Kidney (tissue), 14 donors: ENCODE results near the gene QDPR. TPM values are rescaled to one million over a fixed set of nuclear protein-coding genes. Genes with fewer than 3 reads are reported as not detected.
A peak's percentile ranks its signal among the peaks of the same experiment; 100 is the strongest.
"Not testable (repeated sequence)": the region's sequence is repeated elsewhere in the genome, so short reads cannot be mapped to it uniquely, and the experiment has no call there.

Source experiments
- DNase-seq, 5 donors: peaks; one replicate each; pipeline ENCODE4 v3.0.0-alpha.2; 2013 to 2020
- FAIRE-seq: peaks from 2 replicates; lab custom pipeline; 2012; peaks lifted over from hg19 to GRCh38; lab: Jason Lieb, UNC
- H3K27ac ChIP-seq, 2 donors: one replicate each; pipeline ENCODE4 v1.7.0; 2013; ENCODE audit warnings: low read depth in 2 of 2, low read length in 2 of 2, inconsistent platforms in 1 of 2
- H3K27me3 ChIP-seq: one replicate; pipeline ENCODE4 v1.7.1; 2013; ENCODE audit warnings: low read length, inconsistent platforms; ENCODE audit not compliant: control insufficient read depth, insufficient read depth
- H3K36me3 ChIP-seq, 3 donors: one replicate each; pipeline versions ENCODE4 v1.7.0 to v1.7.1; 2013; ENCODE audit warnings: low read length in 3 of 3, control low read depth in 1 of 3, inconsistent platforms in 1 of 3; ENCODE audit not compliant: insufficient read depth in 3 of 3, control insufficient read depth in 2 of 3
- H3K4me1 ChIP-seq, 3 donors: one replicate each; pipeline versions ENCODE4 v1.7.0 to v1.7.1; 2013; ENCODE audit warnings: low read length in 3 of 3, inconsistent platforms in 1 of 3, low read depth in 1 of 3; ENCODE audit not compliant: control insufficient read depth in 2 of 3, insufficient read depth in 2 of 3
- H3K4me3 ChIP-seq, 3 donors: one replicate each; pipeline versions ENCODE4 v1.7.0 to v1.8.1; 2013; ENCODE audit warnings: low read length in 3 of 3, control low read depth in 1 of 3, inconsistent platforms in 1 of 3
- H3K9ac ChIP-seq, 3 donors: one replicate each; pipeline versions ENCODE4 v1.7.0 to v1.7.1; 2013; ENCODE audit warnings: low read length in 3 of 3, control low read depth in 1 of 3, inconsistent platforms in 1 of 3
- H3K9me3 ChIP-seq, 3 donors: one replicate each; pipeline versions ENCODE4 v1.7.0 to v1.7.1; 2013; ENCODE audit warnings: low read length in 3 of 3, control low read depth in 1 of 3, inconsistent platforms in 1 of 3; ENCODE audit not compliant: control insufficient read depth in 2 of 3, insufficient read depth in 1 of 3
- intact Hi-C: fragments of 100-400 bp; cut with DNase I; formaldehyde crosslinking; loops from one replicate; pipeline ENCODE4 v1.11.1; 2022
- polyA plus RNA-seq: library from polyadenylated mRNA; stranded (reverse); fragments of 350-450 nt; fragmentation: Illumina TruSeq; extraction: RNeasy Lipid Tissue Mini Kit (QIAGEN cat#74804); gene quantifications from one replicate; pipeline ENCODE4 v1.2.3, GENCODE V29; 2014; ENCODE audit warnings: low read depth, low replicate concordance; ENCODE audit not compliant: insufficient read depth
- total RNA-seq: library from RNA; stranded (reverse); fragmentation: NEBNext Ultra II Directional; extraction: Animal tissue kit (Norgen Biotek cat#: 25700); gene quantifications from one replicate; pipeline ENCODE4 v1.2.1, GENCODE V29; 2021
- TF ChIP-seq, protein P1 (sequence below): IDR thresholded peaks from 3 replicates; pipeline ENCODE4 v1.5.1; 2012; ENCODE audit warnings: mild to moderate bottlenecking, moderate library complexity, borderline replicate concordance; ENCODE audit not compliant: insufficient read depth; ENCODE audit errors: extremely low read depth
- donor health status: control.
- donor health status: control.
- donor health status: control.
- donor health status: control.
- donor health status: control.
- donor health status: DM: yes; HTN: yes; CAD: no.
- donor health status: Normal renal cell carcinoma (clear cell type).

Gene QDPR
- total and polyA plus RNA-seq, 2 donors from 2014 or later = 33.5 to 208 TPM

DNA sequence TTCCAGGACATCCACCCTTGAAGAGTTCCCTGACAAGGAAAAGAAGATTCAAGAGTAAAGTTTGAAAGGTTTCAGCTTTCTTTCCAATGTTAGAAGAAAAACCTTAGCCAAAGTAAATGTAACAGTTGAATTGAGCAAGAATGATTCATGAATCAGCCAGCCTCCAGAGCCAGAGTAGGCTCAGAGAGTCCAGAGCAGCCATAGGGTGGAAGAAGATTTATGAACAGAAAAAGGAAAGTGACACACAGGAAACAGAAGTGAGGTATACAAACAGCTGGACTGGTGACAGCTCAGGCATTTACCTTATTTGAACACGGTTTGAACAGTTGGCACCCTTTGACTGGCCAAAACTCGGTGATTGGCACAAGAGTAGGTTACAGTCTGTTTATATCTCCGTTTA, 63.2 kb downstream of the QDPR start:
- no peaks in the 10 kb centered on the region for H3K27me3 ChIP-seq
- H3K36me3 ChIP-seq = no peaks in the 10 kb centered on the region
- no peak overlapping the region for H3K4me3 ChIP-seq
- H3K27ac ChIP-seq = no peak overlapping the region
- H3K9me3 ChIP-seq = no peaks in the 10 kb centered on the region
- no peak overlapping the region for H3K9ac ChIP-seq
- TF ChIP-seq, protein P1, sequence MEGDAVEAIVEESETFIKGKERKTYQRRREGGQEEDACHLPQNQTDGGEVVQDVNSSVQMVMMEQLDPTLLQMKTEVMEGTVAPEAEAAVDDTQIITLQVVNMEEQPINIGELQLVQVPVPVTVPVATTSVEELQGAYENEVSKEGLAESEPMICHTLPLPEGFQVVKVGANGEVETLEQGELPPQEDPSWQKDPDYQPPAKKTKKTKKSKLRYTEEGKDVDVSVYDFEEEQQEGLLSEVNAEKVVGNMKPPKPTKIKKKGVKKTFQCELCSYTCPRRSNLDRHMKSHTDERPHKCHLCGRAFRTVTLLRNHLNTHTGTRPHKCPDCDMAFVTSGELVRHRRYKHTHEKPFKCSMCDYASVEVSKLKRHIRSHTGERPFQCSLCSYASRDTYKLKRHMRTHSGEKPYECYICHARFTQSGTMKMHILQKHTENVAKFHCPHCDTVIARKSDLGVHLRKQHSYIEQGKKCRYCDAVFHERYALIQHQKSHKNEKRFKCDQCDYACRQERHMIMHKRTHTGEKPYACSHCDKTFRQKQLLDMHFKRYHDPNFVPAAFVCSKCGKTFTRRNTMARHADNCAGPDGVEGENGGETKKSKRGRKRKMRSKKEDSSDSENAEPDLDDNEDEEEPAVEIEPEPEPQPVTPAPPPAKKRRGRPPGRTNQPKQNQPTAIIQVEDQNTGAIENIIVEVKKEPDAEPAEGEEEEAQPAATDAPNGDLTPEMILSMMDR = no peak
- intact Hi-C loops = no loop called here
- DNase-seq = peak in 2 of 5 donors; percentile 24 to 58
- no peaks in the 10 kb centered on the region for H3K4me1 ChIP-seq
- FAIRE-seq = no peak

DNA sequence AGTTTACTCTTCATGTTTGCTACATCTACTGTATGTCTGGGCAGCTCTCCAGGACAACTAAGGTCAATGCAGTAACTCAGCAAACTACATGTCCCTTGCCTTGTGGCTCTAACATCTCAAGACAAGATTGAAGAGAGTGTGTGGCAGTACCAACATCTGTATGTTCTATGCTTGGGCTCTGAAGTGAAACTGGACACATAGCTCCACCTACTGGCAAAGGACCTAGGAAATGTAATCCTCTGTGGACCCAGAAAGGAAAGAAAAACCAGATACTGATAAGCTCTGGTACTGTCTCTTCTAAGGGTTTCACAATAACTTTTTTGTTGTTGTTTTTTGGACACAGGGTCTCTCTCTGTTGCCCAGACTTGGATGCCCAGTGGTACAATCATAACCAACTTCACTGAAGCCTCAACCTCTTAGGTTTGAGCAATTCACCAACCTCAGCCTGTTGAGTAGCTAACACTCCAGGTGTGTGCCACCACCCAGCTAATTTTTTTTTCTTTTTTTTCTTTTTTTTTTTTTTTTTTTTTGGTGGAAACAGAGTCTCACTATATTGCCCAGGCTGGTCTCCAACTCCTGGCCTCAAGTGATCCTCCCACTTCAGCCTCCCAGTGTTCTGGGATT, 64.1 kb downstream of the QDPR start:
- peak; percentile 77 for FAIRE-seq
- peak in 3 of 5 donors; percentile 68 to 90 (median 87) for DNase-seq

DNA sequence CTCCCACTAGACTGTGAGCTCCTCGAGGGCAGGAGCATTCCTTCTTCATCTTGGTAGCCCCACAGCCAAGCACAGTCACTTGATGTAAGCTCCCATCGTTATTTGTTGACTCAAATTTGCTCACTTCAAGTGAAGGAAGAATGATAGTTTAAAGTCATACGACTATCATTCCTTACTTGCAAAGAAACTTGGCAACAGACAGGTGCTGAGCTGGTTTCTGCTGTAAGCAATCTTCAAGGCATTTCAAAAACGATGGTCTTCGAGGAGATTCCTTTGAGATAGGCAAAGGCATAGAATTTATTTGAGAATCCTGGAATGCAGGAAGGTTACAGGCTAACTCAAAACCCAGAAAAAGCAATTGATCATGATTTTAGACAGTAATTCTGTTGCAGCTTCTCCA, 64.8 kb downstream of the QDPR start:
- Histone ChIP-seq H3K9me3 (peaks cover 0 to 3% (median 0%) of the 10 kb centered on the region in 3 donors), H3K9ac (no peak overlapping the region), H3K4me1 (no peaks in the 10 kb centered on the region), H3K4me3 (no peak overlapping the region), H3K36me3 (no peaks in the 10 kb centered on the region), H3K27ac (no peak overlapping the region), H3K27me3 (no peaks in the 10 kb centered on the region)
- DNase-seq (no peak), FAIRE-seq (no peak)
- intact Hi-C loops = no loop called here
- TF ChIP-seq, protein P1 = no peak

More for the DNA sequence above, 64.1 kb downstream of the QDPR start:
- Histone ChIP-seq H3K9ac (no peak overlapping the region), H3K4me3 (no peak overlapping the region), H3K27me3 (no peaks in the 10 kb centered on the region), H3K27ac (no peak overlapping the region), H3K4me1 (no peaks in the 10 kb centered on the region), H3K36me3 (no peaks in the 10 kb centered on the region), H3K9me3 (peaks cover 0 to 2% (median 0%) of the 10 kb centered on the region in 3 donors)
- intact Hi-C loops = no loop called here
- TF ChIP-seq, protein P1 = peak; percentile 68

DNA sequence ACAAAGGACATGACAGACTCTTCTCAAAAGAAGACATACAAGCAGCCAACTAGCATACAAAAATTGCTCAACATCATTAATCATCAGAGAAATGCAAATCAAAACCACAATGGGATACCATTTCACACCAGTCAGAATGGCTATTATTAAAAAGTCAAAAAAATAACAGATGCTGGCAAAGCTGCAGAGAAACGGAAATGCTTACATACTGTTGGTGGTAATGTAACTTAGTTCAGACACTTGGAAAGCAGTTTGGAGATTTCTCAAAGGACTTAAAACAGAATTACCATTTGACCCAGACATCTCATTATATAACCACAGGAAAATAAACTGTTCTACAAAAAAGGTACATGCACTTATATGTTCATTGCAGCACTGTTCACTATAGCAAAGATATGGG, 69.4 kb downstream of the QDPR start:
- H3K9ac ChIP-seq, intact Hi-C loops, H3K27ac ChIP-seq, H3K36me3 ChIP-seq, H3K4me3 ChIP-seq, FAIRE-seq, H3K27me3 ChIP-seq, H3K9me3 ChIP-seq, H3K4me1 ChIP-seq, DNase-seq: not testable (repeated sequence)
